SK-MEL-5 (cell line): ENCODE data around the gene PRUNE1. TPM values are rescaled to one million over a fixed set of nuclear protein-coding genes. Genes with fewer than 3 reads are reported as not detected.

ENCODE experiments used
- DNase-seq: peaks from one replicate; pipeline ENCODE4 v3.0.0-alpha.2; 2016; ENCODE audit warnings: low read depth, low spot score
- in situ Hi-C: cut with HindIII; loops from 2 replicates; pipeline ENCODE4 v1.10.0; 2016; ENCODE audit warnings: low sequenced_read_pairs, high pct_unique_total_duplicates, low pct_unique_long_range_greater_than_20kb
- polyA plus RNA-seq, 2 experiments: library from polyadenylated mRNA; depleted of rRNA; stranded (reverse); fragments of >200 nt; gene quantifications; 2 replicates each; pipeline ENCODE4 v1.2.3, GENCODE V29; 2015
- total RNA-seq: library from RNA; depleted of rRNA; stranded (reverse); fragments of >200 nt; shearing (Covaris generic); gene quantifications from 2 replicates; pipeline ENCODE4 v1.2.3, GENCODE V29; 2014; rRNA removed

The PRUNE1 gene
- total RNA-seq = 13.9 and 16.2 TPM in 2 replicates
- 25.8 and 30.2 TPM in 2 replicates for polyA plus RNA-seq (2015; cell fraction: cytosol; rRNA removed)
- polyA plus RNA-seq (2015; cell fraction: nucleus; rRNA removed) = 18.8 and 23.9 TPM in 2 replicates

GRCh38 chr1:151008244-151009205 lies at the start of gene PRUNE1:
TSS of gene PRUNE1 (plus strand) at chr1:151008449. CDS start at chr1:151008633, 184 bp downstream.
- in situ Hi-C loops = no loop called here

DNA sequence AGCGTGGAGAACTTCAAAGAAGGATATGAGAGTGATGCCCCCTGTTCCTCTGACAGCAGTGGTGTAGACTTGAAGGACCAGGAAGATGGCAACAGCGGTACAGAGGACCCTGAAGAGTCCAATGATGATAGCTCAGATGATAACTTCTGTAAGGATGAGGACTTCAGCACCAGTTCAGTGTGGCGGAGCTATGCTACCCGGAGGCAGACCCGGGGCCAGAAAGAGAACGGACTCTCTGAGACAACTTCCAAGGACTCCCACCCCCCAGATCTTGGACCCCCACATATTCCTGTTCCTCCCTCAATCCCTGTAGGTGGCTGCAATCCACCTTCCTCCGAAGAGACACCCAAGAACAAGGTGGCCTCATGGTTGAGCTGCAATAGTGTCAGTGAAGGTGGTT lies 47.6 kb upstream of the PRUNE1 start:
- no peak for DNase-seq
- in situ Hi-C loops = no loop called here

More at GRCh38 chr1:151008244-151009205, at the start of gene PRUNE1:
- DNase-seq = peak; percentile 98

DNA sequence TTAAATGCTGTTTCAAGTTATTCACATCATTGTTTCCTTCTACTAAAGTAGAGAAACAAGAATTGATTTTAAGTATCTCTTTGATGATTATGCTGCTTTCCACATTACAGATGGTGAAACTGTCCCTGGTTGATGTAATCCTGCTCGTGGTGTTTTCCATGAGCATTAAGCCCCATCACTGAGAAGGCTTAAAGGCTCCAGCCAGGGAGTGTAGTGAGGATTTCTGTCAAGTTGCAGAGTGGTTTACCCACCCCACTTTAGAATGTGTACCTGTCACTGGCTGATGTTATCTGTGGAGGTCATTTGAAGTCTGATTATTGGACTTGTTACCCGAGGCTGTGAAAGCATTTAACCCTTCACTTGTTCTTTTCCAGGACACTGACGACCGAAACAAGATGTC lies 46.5 kb upstream of the PRUNE1 start:
- no peak for DNase-seq

DNA sequence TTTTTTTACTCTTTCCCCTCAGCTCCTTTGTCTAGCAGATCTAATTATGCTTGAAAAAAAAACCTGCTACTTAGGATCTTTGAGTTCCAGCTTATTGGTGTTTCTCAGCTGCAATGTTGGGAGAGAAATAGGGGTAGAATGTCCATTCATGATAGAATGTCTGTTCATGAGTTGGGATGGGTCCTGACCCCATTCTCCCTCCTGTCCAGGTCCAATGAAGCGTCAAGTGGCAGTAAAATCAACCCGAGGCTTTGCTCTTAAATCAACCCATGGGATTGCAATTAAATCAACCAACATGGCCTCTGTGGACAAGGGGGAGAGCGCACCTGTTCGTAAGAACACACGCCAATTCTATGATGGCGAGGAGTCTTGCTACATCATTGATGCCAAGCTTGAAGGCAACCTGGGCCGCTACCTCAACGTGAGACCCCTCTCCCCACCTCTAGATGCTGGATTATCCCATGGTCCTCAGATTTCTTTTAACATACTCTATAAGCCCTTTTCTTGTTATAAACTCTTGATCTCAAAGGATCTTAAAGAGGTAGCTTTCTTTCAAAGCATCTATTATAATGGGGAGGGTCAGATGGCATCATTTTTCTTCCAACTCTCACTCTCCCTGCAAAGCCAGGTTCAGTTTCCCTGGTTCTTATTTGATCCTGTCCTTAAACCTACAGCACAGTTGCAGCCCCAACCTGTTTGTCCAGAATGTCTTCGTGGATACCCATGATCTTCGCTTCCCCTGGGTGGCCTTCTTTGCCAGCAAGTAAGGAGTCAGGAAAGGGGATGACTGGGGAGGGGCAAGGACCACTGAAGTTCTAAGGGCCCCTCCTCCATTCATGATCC lies 44.7 kb upstream of the PRUNE1 start:
- in situ Hi-C loops = no loop called here
- no peak for DNase-seq

More for the DNA sequence above, 46.5 kb upstream of the PRUNE1 start:
- in situ Hi-C loops = no loop called here

DNA sequence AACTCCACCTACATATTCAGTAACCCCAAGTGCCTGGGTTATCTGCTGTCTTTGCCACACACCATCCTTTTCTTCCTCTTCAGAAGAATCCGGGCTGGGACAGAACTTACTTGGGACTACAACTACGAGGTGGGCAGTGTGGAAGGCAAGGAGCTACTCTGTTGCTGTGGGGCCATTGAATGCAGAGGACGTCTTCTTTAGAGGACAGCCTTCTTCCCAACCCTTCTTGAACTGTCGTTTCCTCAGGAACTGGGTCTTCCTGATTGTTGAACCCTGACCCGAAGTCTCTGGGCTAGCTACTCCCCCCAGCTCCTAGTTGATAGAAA lies 44.1 kb upstream of the PRUNE1 start:
- no peak for DNase-seq
- in situ Hi-C loops = no loop called here

DNA sequence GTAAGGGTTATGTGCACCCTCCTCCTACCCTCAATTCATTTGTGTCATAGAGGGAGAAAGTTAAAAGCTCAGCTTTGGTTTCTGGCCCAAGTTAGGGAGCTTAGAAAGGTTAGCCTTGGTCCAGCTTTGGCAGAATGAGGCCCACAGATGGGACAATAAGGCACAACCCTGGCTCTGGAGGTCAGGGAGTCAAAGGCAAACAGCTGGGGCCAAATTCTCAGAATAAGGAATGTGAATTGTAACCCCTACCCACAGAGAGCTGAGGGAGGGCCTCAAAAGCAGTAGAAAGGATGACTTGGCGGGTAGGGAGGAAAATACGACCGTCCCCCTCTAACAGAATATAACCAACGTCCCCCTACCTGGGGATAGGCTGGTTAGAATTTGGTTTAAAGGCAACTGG lies 42.6 kb upstream of the PRUNE1 start:
- DNase-seq = no peak
- in situ Hi-C loops = no loop called here

- no peak for DNase-seq
- in situ Hi-C loops = no loop called here
Observed at GRCh38 chr1:150966011-150966410, 42.2 kb upstream of the PRUNE1 start.

DNA sequence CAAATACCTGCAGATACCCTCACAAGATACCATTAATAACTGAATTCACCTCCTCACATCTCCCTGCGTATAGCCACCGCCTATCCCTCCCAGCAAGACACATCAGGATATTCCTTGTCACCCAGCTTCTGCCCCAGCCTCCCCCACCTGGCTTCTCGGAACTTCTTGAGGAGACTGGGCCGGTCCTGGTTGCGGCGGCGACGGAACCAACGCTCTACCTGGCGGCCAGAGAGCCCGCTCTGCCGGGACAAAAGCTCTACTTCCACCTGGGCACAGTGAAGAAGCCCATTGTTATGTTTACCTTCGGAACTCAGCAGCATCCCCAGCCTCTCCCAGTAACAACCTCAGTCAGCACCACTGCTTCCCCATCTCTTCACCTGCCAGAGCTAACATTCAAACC lies 40.3 kb upstream of the PRUNE1 start:
- in situ Hi-C loops = no loop called here
- no peak for DNase-seq

GRCh38 chr1:150968491-150968890 lies 39.8 kb upstream of the PRUNE1 start:
- in situ Hi-C loops = no loop called here
- DNase-seq = peak; percentile 48

DNA sequence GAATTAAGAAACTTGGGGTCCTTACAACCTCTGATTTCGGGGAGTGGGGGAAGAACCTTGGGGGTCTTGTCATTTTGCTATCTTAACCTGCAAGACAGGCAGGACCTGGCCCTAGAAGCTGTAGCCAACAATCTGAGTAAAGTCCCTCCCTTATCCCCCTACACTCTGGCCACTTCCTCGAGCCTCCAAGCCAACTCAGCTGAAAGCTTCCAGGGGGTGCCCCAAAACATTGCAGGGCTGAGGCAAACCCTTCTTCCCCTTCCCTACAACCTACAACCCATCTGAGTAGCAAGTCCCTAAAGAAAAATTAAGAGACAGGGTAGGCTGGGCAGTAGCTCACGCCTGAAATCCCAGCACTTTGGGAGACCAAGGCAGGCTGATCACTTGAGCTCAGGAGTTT lies 38.6 kb upstream of the PRUNE1 start:
- DNase-seq = no peak
- in situ Hi-C loops = no loop called here

DNA sequence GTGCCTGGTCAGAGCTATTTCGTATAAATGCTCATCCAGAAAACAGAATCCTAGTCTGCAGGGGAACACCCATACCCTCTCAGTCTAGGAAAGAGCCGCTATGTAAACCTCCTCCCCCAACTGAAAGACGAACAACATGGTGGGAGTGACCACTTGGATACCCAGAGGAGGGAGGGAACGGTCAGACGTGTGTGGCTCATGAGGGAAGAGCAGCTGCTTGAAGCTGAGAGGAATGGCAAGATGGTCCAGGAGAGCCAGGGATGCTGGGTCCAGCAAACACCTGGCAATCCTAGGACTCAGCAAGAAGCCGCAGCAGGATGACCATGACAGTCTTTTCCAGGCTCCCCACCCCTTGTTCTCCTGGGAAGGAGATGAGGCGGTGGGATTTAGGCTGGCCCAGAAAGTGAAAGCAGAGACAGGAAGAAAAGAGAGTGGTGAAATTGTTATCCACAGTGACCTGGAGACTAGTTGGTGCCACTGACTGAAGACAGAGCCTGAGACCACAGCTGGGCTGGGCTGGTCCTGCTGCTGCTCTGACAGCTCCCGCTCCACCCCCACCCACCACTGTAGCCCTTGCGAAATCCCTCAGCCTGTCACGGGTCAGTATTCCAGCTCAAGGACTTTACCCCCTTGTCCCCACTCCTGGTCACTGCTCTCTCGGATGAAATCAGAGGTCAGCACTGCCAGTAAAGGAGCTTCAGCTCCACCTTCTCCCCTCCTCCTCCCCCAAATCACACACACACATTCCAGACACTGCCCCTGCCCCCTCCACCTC lies 37.3 kb upstream of the PRUNE1 start:
- in situ Hi-C loops = no loop called here
- no peak for DNase-seq

- in situ Hi-C loops = no loop called here
- DNase-seq = no peak
Observed at GRCh38 chr1:150971583-150972416, 36.4 kb upstream of the PRUNE1 start.

DNA sequence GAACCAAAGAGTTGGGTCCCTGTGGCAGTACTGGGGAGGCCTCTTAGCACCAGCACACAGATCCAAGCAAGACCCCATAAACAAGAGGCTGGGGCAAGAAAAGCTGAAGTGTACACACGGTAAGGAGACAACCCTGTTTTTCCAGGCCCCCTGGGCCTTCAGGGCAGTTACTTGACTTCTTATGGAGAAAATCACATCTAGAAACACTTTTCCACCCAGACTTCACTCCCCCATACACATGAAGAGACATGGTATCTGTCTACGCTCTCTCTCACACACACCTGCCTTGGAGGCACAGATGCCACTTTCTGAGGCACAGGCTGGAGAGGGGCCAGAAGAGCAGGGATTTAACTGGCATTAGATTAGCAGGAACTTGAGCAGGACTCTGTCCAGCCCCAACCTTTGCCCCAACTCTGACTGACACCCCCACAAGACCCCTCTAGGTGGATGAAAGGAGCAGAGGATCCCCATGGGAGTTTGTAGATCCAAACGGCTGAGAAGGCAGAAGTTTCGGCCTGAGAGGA lies 35.8 kb upstream of the PRUNE1 start:
- in situ Hi-C loops = no loop called here
- DNase-seq = no peak

GRCh38 chr1:150973258-150973835 lies 34.9 kb upstream of the PRUNE1 start:
- in situ Hi-C loops = no loop called here
- no peak for DNase-seq

- no peak for DNase-seq
- in situ Hi-C loops = no loop called here
Observed at GRCh38 chr1:150973836-150974579, 34.2 kb upstream of the PRUNE1 start.
